Gastroesophageal sphincter (tissue), 3 donors: ENCODE data around the gene ENOX1.

Source experiments
- CTCF ChIP-seq, 4 experiments: fragments of 200-600 bp in 2 of 4; fragments of 450-650 bp in 2 of 4; sonication (generic) in 1 of 4; IDR thresholded peaks; one replicate each; pipeline ENCODE4 v1.5.1; 2017 to 2019; ENCODE audit warnings: antibody characterized with exemption in 4 of 4, mild to moderate bottlenecking in 2 of 4, moderate library complexity in 2 of 4
- POLR2A ChIP-seq, 2 donors: fragments of 450-650 bp; IDR thresholded peaks; one replicate each; pipeline ENCODE4 v1.6.1; 2017; ENCODE audit warnings: antibody characterized with exemption in 2 of 2, mild to moderate bottlenecking in 2 of 2, moderate library complexity in 1 of 2
- POLR2AphosphoS5 ChIP-seq: sonication (generic); formaldehyde crosslinking; IDR thresholded peaks from one replicate; pipeline ENCODE4 v1.6.1; 2017; ENCODE audit warnings: antibody characterized with exemption

GRCh38 chr13:43755844-43756243 is 30.9 kb downstream of the ENOX1 start:
- no peak for TF ChIP-seq CTCF (IDR thresholded peaks at IDR 0.05)
- no peak for TF ChIP-seq POLR2A (IDR thresholded peaks at IDR 0.05)
- no peak for TF ChIP-seq POLR2AphosphoS5
